ENCODE data around the gene RNF224.
"Not testable (repeated sequence)": the region's sequence is repeated elsewhere in the genome, so short reads cannot be mapped to it uniquely, and the experiment has no call there.

RNF224 gene

GRCh38 chr9:137254624-137255447 lies 27.5 kb downstream of the RNF224 start, which contains the start of gene NELFB:
Gene NELFB, plus strand, starts transcription at chr9:137255327.
- peak; percentile 90 to 94 for DNase-seq (ENCODE audit: low read depth in 2 of 2)

GRCh38 chr9:137255448-137256114 lies 28.3 kb downstream of the RNF224 start:
- no peak for DNase-seq (ENCODE audit: low read depth in 2 of 2)

GRCh38 chr9:137256362-137256761 lies 29.1 kb downstream of the RNF224 start:
- DNase-seq (ENCODE audit: low read depth in 2 of 2) = no peak

GRCh38 chr9:137256856-137257255 lies 29.6 kb downstream of the RNF224 start:
- DNase-seq (ENCODE audit: low read depth in 2 of 2) = no peak

- DNase-seq (ENCODE audit: low read depth in 2 of 2) = not testable (repeated sequence)
Observed at GRCh38 chr9:137262173-137262908, 35.0 kb downstream of the RNF224 start.

- DNase-seq (ENCODE audit: low read depth in 2 of 2) = no peak
Observed at GRCh38 chr9:137262909-137263285, 35.6 kb downstream of the RNF224 start.

- no peak for DNase-seq (ENCODE audit: low read depth in 2 of 2)
Observed at GRCh38 chr9:137263506-137263905, 36.2 kb downstream of the RNF224 start.

- no peak for DNase-seq (ENCODE audit: low read depth in 2 of 2)
Observed at GRCh38 chr9:137264067-137264466, 36.8 kb downstream of the RNF224 start.

GRCh38 chr9:137265496-137266161 lies 38.3 kb downstream of the RNF224 start:
- no peak for DNase-seq (ENCODE audit: low read depth in 2 of 2)

GRCh38 chr9:137266162-137266527 lies 38.8 kb downstream of the RNF224 start:
- no peak for DNase-seq (ENCODE audit: low read depth in 2 of 2)

- no peak for DNase-seq (ENCODE audit: low read depth in 2 of 2)
Observed at GRCh38 chr9:137266585-137267453, 39.5 kb downstream of the RNF224 start.

- DNase-seq (ENCODE audit: low read depth in 2 of 2) = no peak
Observed at GRCh38 chr9:137267933-137268355, 40.6 kb downstream of the RNF224 start.

- DNase-seq (ENCODE audit: low read depth in 2 of 2) = no peak
Observed at GRCh38 chr9:137268538-137269201, 41.4 kb downstream of the RNF224 start.

GRCh38 chr9:137269231-137269772 lies 42.0 kb downstream of the RNF224 start:
- no peak for DNase-seq (ENCODE audit: low read depth in 2 of 2)

GRCh38 chr9:137270929-137271695 lies 43.8 kb downstream of the RNF224 start:
- DNase-seq (ENCODE audit: low read depth in 2 of 2) = no peak

- no peak for DNase-seq (ENCODE audit: low read depth in 2 of 2)
Observed at GRCh38 chr9:137271696-137272076, 44.4 kb downstream of the RNF224 start.

- DNase-seq (ENCODE audit: low read depth in 2 of 2) = no peak
Observed at GRCh38 chr9:137272241-137273094, 45.2 kb downstream of the RNF224 start.

GRCh38 chr9:137273095-137273490 lies 45.8 kb downstream of the RNF224 start:
- no peak for DNase-seq (ENCODE audit: low read depth in 2 of 2)

Measured in activated CD8-positive, alpha-beta memory T cell treated with anti-CD3 and anti-CD28 coated beads for 4 hours (primary cell).